Ectodermal cell (in vitro differentiated cells): ENCODE results near the gene CACNA2D3.

ENCODE experiments used
- H3K27ac ChIP-seq: 2 replicates; pipeline ENCODE4 v1.7.0; 2013; ENCODE audit warnings: mild to moderate bottlenecking, low read depth, low read length; ENCODE audit not compliant: insufficient read depth, poor library complexity, severe bottlenecking
- H3K27me3 ChIP-seq: 2 replicates; pipeline ENCODE4 v1.7.0; 2013; ENCODE audit warnings: mild to moderate bottlenecking, low read length; ENCODE audit not compliant: insufficient read depth, control insufficient read depth, poor library complexity, severe bottlenecking
- H3K36me3 ChIP-seq: one replicate; pipeline ENCODE4 v1.7.0; 2013; ENCODE audit warnings: low read length; ENCODE audit not compliant: control insufficient read depth, insufficient read depth
- H3K4me1 ChIP-seq: one replicate; pipeline ENCODE4 v1.7.0; 2013; ENCODE audit warnings: low read length; ENCODE audit not compliant: control insufficient read depth, insufficient read depth
- H3K4me3 ChIP-seq: 2 replicates; pipeline ENCODE4 v1.7.0; 2013; ENCODE audit warnings: low read depth, low read length, control low read depth; ENCODE audit not compliant: insufficient read depth
- H3K9me3 ChIP-seq: 2 replicates; pipeline ENCODE4 v1.7.0; 2013; ENCODE audit warnings: mild to moderate bottlenecking, low read length, moderate library complexity; ENCODE audit not compliant: control insufficient read depth
- WGBS, 2 experiments: methylation state at CpG; one replicate each; pipeline ENCODE4 v1.1.7; 2013; ENCODE audit warnings: missing lambda C conversion rate in 2 of 2; 5-methylcytosine and 5-hydroxymethylcytosine counted together

CACNA2D3 gene

GRCh38 chr3:54261141-54261540 is 138.8 kb downstream of the CACNA2D3 start:
- H3K4me3 ChIP-seq = no peak overlapping the region
- H3K9me3 ChIP-seq = no peaks in the 10 kb centered on the region
- no peaks in the 10 kb centered on the region for H3K27me3 ChIP-seq
- WGBS, 2 experiments = 95 to 96% methylated on average over 3 of the region's 3 CpGs
- H3K27ac ChIP-seq = no peak overlapping the region
- no peaks in the 10 kb centered on the region for H3K4me1 ChIP-seq
- no peaks in the 10 kb centered on the region for H3K36me3 ChIP-seq

GRCh38 chr3:54262541-54262940 is 140.2 kb downstream of the CACNA2D3 start:
- no peaks in the 10 kb centered on the region for H3K27me3 ChIP-seq
- H3K9me3 ChIP-seq = no peaks in the 10 kb centered on the region
- no peaks in the 10 kb centered on the region for H3K36me3 ChIP-seq
- no peak overlapping the region for H3K27ac ChIP-seq
- H3K4me1 ChIP-seq = no peaks in the 10 kb centered on the region
- H3K4me3 ChIP-seq = no peak overlapping the region
- 97 to 98% methylated on average over 5 of the region's 6 CpGs for WGBS, 2 experiments

- Histone ChIP-seq H3K9me3 (no peaks in the 10 kb centered on the region), H3K4me1 (no peaks in the 10 kb centered on the region), H3K4me3 (no peak overlapping the region), H3K27ac (no peak overlapping the region), H3K36me3 (no peaks in the 10 kb centered on the region), H3K27me3 (no peaks in the 10 kb centered on the region)
- WGBS, 2 experiments = no CpG with 5 or more reads among the region's 1 CpG
Observed at GRCh38 chr3:54262946-54263345, 140.6 kb downstream of the CACNA2D3 start.

GRCh38 chr3:54264050-54264449 is 141.7 kb downstream of the CACNA2D3 start:
- H3K9me3 ChIP-seq = no peaks in the 10 kb centered on the region
- no peak overlapping the region for H3K27ac ChIP-seq
- 85 to 87% methylated on average over 4 of the region's 4 CpGs for WGBS, 2 experiments
- H3K27me3 ChIP-seq = no peaks in the 10 kb centered on the region
- H3K4me3 ChIP-seq = no peak overlapping the region
- H3K36me3 ChIP-seq = no peaks in the 10 kb centered on the region
- no peaks in the 10 kb centered on the region for H3K4me1 ChIP-seq

- no peaks in the 10 kb centered on the region for H3K4me1 ChIP-seq
- no peak overlapping the region for H3K4me3 ChIP-seq
- no peaks in the 10 kb centered on the region for H3K9me3 ChIP-seq
- H3K36me3 ChIP-seq = no peaks in the 10 kb centered on the region
- no peaks in the 10 kb centered on the region for H3K27me3 ChIP-seq
- 77 to 87% methylated on average over 3 of the region's 4 CpGs for WGBS, 2 experiments
- H3K27ac ChIP-seq = no peak overlapping the region
Observed at GRCh38 chr3:54270816-54271526, 148.6 kb downstream of the CACNA2D3 start.

GRCh38 chr3:54273791-54274190 is 151.4 kb downstream of the CACNA2D3 start:
- no peaks in the 10 kb centered on the region for H3K36me3 ChIP-seq
- no peaks in the 10 kb centered on the region for H3K27me3 ChIP-seq
- 83% methylated on average over 1 of the region's 1 CpG; no CpG with 5 or more reads in 1 of the 2 experiments for WGBS, 2 experiments
- no peaks in the 10 kb centered on the region for H3K4me1 ChIP-seq
- no peaks in the 10 kb centered on the region for H3K9me3 ChIP-seq
- H3K27ac ChIP-seq = no peak overlapping the region
- no peak overlapping the region for H3K4me3 ChIP-seq

GRCh38 chr3:54274607-54275006 is 152.3 kb downstream of the CACNA2D3 start:
- H3K9me3 ChIP-seq = no peaks in the 10 kb centered on the region
- H3K4me3 ChIP-seq = no peak overlapping the region
- no peaks in the 10 kb centered on the region for H3K27me3 ChIP-seq
- 70 to 72% methylated on average over 4 of the region's 4 CpGs for whole genome bisulfite sequencing, 2 experiments
- no peaks in the 10 kb centered on the region for H3K4me1 ChIP-seq
- H3K36me3 ChIP-seq = no peaks in the 10 kb centered on the region
- no peak overlapping the region for H3K27ac ChIP-seq

- no peaks in the 10 kb centered on the region for H3K36me3 ChIP-seq
- no peaks in the 10 kb centered on the region for H3K27me3 ChIP-seq
- H3K4me1 ChIP-seq = no peaks in the 10 kb centered on the region
- H3K4me3 ChIP-seq = no peak overlapping the region
- no peaks in the 10 kb centered on the region for H3K9me3 ChIP-seq
- WGBS, 2 experiments = 94 to 95% methylated on average over 10 of the region's 10 CpGs
- no peak overlapping the region for H3K27ac ChIP-seq
Observed at GRCh38 chr3:54279005-54279583, 156.7 kb downstream of the CACNA2D3 start.

- no peaks in the 10 kb centered on the region for H3K36me3 ChIP-seq
Observed at GRCh38 chr3:54283470-54283869, 161.1 kb downstream of the CACNA2D3 start.

GRCh38 chr3:54294214-54294613 is 171.9 kb downstream of the CACNA2D3 start:
- Histone ChIP-seq H3K4me1 (no peaks in the 10 kb centered on the region), H3K9me3 (no peaks in the 10 kb centered on the region), H3K27me3 (no peaks in the 10 kb centered on the region), H3K36me3 (no peaks in the 10 kb centered on the region), H3K27ac (no peak overlapping the region), H3K4me3 (no peak overlapping the region)
- WGBS, 2 experiments = 49% methylated on average over 4 of the region's 4 CpGs

More at GRCh38 chr3:54283470-54283869, 161.1 kb downstream of the CACNA2D3 start:
- no peak overlapping the region for H3K27ac ChIP-seq
- H3K4me1 ChIP-seq = no peaks in the 10 kb centered on the region
- no peaks in the 10 kb centered on the region for H3K9me3 ChIP-seq
- H3K4me3 ChIP-seq = no peak overlapping the region
- H3K27me3 ChIP-seq = no peaks in the 10 kb centered on the region
- WGBS, 2 experiments = 89 to 93% methylated on average over 4 of the region's 4 CpGs
